C4-2B (cell line): ENCODE results near the gene SERPINA9.

Experiments used
- H3K27ac ChIP-seq: fragments of 450-650 bp; 2 replicates; pipeline ENCODE4 v1.5.1; 2017
- ZFX ChIP-seq: fragments of 450-650 bp; IDR thresholded peaks from 2 replicates; pipeline ENCODE4 v1.6.1; 2017
- TF ChIP-seq, protein P1 (sequence below): fragments of 450-650 bp; conservative IDR thresholded peaks from 2 replicates; pipeline ENCODE4 v1.5.1; 2017; ENCODE audit warnings: mild to moderate bottlenecking

Gene SERPINA9

DNA sequence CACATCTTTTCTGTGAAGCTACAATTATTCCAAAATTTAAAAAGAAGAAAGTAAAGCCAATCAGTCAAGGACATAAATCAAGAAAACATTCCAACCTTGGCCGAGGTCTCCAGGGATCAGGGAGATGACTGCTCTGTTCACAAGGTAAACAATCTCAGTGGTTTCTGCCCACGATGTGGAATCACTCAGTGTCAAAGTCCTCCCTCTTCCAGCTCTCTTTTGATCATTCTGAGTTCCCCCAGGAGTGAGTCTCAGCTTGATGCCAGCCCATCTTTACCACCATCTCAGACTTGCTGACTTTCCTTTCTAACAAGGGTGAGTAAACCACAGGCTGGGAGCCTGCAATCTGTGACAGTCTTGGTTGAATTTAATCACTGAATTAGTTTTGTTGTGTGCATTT is 4.8 kb upstream of the SERPINA9 start:
- no peak overlapping the region for H3K27ac ChIP-seq
- TF ChIP-seq, protein P1, sequence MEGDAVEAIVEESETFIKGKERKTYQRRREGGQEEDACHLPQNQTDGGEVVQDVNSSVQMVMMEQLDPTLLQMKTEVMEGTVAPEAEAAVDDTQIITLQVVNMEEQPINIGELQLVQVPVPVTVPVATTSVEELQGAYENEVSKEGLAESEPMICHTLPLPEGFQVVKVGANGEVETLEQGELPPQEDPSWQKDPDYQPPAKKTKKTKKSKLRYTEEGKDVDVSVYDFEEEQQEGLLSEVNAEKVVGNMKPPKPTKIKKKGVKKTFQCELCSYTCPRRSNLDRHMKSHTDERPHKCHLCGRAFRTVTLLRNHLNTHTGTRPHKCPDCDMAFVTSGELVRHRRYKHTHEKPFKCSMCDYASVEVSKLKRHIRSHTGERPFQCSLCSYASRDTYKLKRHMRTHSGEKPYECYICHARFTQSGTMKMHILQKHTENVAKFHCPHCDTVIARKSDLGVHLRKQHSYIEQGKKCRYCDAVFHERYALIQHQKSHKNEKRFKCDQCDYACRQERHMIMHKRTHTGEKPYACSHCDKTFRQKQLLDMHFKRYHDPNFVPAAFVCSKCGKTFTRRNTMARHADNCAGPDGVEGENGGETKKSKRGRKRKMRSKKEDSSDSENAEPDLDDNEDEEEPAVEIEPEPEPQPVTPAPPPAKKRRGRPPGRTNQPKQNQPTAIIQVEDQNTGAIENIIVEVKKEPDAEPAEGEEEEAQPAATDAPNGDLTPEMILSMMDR = no peak
- no peak for TF ChIP-seq ZFX

DNA sequence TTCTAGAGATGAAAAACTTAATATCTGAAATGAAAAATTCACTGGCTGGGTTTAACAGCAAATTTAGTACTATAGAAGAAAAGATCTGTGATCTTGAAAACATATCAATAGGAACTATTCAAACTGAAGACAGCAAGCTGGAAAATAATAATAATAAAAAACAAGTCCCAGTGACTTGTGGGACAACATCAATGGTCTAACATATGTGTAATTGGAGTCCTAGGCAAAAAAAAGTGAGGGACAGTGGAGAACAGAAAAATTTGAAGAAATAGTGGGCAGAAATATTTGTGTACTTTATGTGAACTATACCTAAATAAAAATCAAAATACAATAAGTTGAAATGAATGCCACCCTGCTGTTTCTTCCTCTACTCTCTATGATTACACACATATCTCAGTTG is 2.4 kb upstream of the SERPINA9 start:
- H3K27ac ChIP-seq = no peak overlapping the region
- TF ChIP-seq, protein P1 = no peak
- no peak for TF ChIP-seq ZFX

- TF ChIP-seq, protein P1 = no peak
- TF ChIP-seq ZFX = no peak
- no peak overlapping the region for H3K27ac ChIP-seq
Observed at GRCh38 chr14:94474581-94475031, 1.4 kb downstream of the SERPINA9 start.

GRCh38 chr14:94473666-94474410 is 2.2 kb downstream of the SERPINA9 start:
- TF ChIP-seq, protein P1 = no peak
- TF ChIP-seq ZFX = no peak
- H3K27ac ChIP-seq = no peak overlapping the region

DNA sequence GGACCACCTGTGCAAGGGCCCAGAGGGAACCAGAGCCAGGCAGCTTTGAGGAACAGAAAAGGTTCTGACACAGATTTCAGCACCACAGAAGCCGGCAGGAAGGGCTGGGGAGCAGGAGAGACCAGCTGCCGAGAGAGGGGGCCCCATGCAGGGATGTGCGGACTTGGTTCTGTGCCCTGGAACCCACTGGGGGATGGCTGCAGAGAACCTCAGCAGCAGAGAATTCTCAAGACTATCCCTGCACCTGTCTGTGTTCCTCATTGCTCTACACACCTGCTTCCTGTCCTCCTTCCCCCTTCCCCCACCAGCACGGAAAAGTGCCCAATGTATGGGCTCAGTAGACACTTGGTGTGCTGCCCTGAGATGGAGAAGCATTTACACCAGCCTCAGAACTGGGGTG is 3.2 kb downstream of the SERPINA9 start:
- H3K27ac ChIP-seq = no peak overlapping the region
- no peak for TF ChIP-seq ZFX
- TF ChIP-seq, protein P1 = no peak

GRCh38 chr14:94471045-94471444 is 5.0 kb downstream of the SERPINA9 start:
- H3K27ac ChIP-seq = no peak overlapping the region
- TF ChIP-seq, protein P1 = no peak
- no peak for TF ChIP-seq ZFX

DNA sequence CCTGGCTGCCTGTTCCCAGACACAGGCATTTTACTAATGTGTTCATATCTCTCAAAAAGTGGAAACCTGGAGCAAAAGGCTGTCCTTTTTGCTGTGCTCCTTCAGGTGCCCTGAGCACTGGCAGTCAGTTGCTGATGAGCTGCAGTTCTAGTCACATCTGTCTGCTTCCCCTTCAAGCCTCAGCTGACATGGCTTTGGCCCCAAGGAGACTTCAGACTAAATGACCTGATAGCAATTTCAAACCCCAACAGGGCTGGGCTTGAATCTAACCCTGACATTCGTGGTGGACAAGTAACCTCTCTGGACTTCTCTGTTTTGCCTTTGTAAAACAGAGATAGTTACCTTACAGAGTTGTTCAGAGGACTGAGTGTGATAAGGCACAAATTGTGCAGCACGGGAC is 5.7 kb downstream of the SERPINA9 start:
- H3K27ac ChIP-seq = no peak overlapping the region
- TF ChIP-seq, protein P1 = no peak
- no peak for TF ChIP-seq ZFX
